ENCODE results near the gene SYT5.
A peak's percentile ranks its signal among the peaks of the same experiment; 100 is the strongest.
"Not testable (repeated sequence)": the region's sequence is repeated elsewhere in the genome, so short reads cannot be mapped to it uniquely, and the experiment has no call there.

The SYT5 gene

DNA sequence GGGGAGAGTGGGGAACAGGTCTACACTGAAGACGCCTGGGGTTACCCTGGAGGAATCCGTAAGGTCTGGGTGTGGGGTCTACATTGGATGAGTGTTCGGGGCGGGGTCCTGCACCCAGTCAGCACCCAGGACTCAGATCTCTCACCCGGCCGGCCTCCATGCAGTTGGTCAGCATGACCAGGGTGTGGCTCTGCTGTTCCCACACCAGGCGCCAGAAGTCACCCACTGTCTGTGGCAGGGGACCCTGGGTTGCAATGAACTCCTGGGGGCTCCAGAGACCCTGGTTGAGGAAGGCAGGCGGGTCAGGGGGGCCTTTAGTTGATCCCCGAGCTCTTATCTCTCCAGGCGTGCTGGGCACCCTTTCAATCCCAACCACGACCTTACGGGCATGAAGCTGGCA, 6.0 kb upstream of the SYT5 start:
- Mint-ChIP-seq H3K4me3 (no peak overlapping the region), H3K4me1 (peaks cover 7% of the 10 kb centered on the region), H3K9me3 (no peaks in the 10 kb centered on the region), H3K27ac (no peak overlapping the region), H3K27me3 (peaks cover 53% of the 10 kb centered on the region), H3K36me3 (no peaks in the 10 kb centered on the region)
- no peak for ATAC-seq

GRCh38 chr19:55181740-55182139, 1.7 kb upstream of the SYT5 start:
- Mint-ChIP-seq H3K4me1 (peaks cover 25% of the 10 kb centered on the region), H3K27me3 (peaks cover 93% of the 10 kb centered on the region), H3K4me3 (no peak overlapping the region), H3K9me3 (no peaks in the 10 kb centered on the region), H3K27ac (no peak overlapping the region), H3K36me3 (no peaks in the 10 kb centered on the region)
- no peak for ATAC-seq

DNA sequence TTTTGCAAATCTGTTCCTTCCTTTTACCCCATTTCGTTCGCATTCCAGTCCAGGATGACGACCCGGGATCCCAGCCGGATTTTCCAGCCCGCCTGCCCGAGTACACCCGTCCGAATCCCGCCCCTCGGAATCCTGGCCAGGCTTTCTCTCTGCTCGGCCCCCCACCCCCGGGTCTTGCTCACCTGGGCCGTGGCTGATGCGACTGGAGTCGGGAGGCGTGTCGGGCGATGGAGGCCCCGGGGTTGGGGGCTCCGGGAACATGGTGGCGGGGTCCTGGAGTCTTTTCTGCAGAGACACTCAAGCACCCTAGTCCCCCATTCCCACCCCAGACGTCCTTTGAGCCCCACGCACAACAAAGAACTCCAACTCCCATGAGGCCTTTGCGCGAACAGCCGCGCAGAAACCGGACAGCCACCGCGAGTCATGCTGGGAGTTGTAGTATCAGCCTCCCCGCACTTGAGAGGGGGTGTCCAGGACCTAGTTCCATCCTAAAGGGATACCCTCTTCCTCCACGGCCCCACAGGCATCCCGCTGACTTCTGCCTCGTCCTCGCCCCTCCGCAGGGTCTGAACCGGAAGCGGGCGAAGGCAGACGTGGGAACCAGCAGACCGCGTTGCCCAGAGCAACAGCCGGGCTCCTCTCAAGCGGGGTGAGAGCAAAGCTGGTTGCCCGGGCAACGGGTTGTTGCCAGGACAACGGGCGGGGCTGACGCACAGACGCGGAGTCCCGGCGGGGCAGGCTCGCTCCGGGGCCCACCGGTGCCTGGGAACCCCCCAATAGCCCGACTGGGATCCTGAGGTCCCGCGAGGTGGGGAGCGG, 1.1 kb downstream of the SYT5 start:
- Mint-ChIP-seq H3K27me3 (peaks cover 91% of the 10 kb centered on the region), H3K36me3 (no peaks in the 10 kb centered on the region), H3K4me1 (peaks cover 31% of the 10 kb centered on the region), H3K4me3 (peak overlapping the region; percentile 83), H3K27ac (peak overlapping the region; percentile 49), H3K9me3 (peaks cover 3% of the 10 kb centered on the region)
- peak; percentile 91 for ATAC-seq

- Mint-ChIP-seq H3K9me3 (peaks cover 3% of the 10 kb centered on the region), H3K27ac (no peak overlapping the region), H3K4me1 (peaks cover 52% of the 10 kb centered on the region), H3K36me3 (peaks cover 13% of the 10 kb centered on the region), H3K4me3 (no peak overlapping the region), H3K27me3 (peaks cover 97% of the 10 kb centered on the region)
- no peak for ATAC-seq
These were observed 4.0 kb downstream of the SYT5 start for GRCh38 chr19:55176076-55176475.

DNA sequence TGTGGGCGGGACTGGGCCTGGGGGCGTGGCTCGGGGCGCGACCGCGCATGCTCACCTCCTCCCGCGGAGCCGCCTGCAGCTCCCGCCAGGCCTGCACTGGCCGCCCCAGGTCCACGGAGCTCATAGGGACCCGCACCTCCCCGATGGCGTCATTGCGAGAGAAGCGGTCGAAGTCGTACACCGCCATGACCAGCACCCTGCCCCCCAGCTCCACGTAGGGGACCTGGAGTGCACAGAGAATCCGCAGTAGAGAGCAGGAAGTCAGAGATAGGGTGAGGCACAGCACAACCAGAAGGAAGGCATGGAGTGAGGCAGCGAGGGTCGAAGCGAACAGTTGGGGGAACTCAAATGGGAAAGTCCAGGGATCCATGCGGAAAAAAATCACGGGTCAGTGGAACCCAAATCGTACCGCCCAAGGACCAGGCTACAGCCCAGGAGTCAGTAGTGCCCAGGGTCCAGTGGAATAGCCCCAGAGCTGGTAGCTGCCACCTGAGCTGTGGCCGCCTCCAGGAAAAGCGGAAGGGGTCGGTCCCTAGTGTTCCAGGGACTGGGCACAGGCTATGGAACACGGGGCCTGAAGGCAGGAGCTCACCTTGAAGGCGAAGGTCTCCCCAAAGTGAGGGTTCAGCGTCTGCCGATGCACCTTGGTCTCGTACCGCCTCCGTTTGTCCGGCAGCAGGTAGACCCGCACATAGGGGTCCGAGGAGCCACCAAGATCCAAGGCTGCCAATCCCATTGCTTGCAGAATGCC, 4.8 kb downstream of the SYT5 start:
- H3K27me3 Mint-ChIP-seq: peaks cover 97% of the 10 kb centered on the region
- peaks cover 13% of the 10 kb centered on the region for H3K36me3 Mint-ChIP-seq
- ATAC-seq: no peak
- no peak overlapping the region for H3K27ac Mint-ChIP-seq
- no peak overlapping the region for H3K4me3 Mint-ChIP-seq
- peaks cover 3% of the 10 kb centered on the region for H3K9me3 Mint-ChIP-seq
- peaks cover 46% of the 10 kb centered on the region for H3K4me1 Mint-ChIP-seq

GRCh38 chr19:55174425-55175116, 5.5 kb downstream of the SYT5 start:
- Mint-ChIP-seq H3K36me3 (peaks cover 13% of the 10 kb centered on the region), H3K27ac (no peak overlapping the region), H3K4me3 (no peak overlapping the region), H3K27me3 (peaks cover 97% of the 10 kb centered on the region), H3K4me1 (peaks cover 39% of the 10 kb centered on the region), H3K9me3 (peaks cover 3% of the 10 kb centered on the region)
- no peak for ATAC-seq

DNA sequence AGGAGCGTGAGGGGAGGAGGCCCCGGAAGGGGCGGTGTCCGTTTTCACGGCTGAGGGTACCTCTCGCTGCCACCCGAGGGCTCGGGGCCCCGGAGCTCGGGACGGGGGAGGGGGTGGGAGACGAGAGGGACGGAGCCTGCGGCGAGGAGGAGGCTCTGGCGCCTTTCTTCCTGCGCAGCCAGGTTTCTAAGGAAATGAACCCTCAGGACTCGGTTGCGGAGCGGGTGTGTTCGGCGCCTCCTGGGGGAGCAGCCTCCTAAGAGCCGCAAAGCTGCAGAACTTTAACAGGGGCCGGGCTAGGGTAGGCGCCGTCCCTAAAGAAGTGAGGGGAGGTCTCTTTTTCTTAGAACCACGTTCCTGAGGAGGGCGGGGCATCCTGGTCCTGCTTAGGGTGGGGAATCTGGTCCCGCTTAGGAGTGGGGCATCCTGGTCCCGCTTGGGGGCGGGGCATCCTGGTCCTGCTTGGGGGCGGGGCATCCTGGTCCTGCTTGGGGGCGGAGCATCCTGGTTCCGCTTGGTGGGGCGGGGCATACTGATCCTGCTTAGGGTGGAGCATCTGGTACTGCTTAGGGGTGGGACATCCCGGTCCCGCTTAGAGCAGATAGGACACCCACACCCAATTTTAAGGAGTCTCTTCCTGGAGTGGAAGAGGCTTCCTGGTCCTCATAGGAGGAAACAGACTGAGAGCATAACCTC, 6.2 kb downstream of the SYT5 start:
- H3K27me3 Mint-ChIP-seq: peaks cover 97% of the 10 kb centered on the region
- no peak overlapping the region for H3K27ac Mint-ChIP-seq
- ATAC-seq: peak; percentile 44
- H3K4me1 Mint-ChIP-seq: peaks cover 32% of the 10 kb centered on the region
- peaks cover 3% of the 10 kb centered on the region for H3K9me3 Mint-ChIP-seq
- peaks cover 13% of the 10 kb centered on the region for H3K36me3 Mint-ChIP-seq
- peak overlapping the region; percentile 64 for H3K4me3 Mint-ChIP-seq

- Mint-ChIP-seq H3K27me3 (peaks cover 94% of the 10 kb centered on the region), H3K4me3 (peak overlapping the region; percentile 71), H3K27ac (no peak overlapping the region), H3K4me1 (peaks cover 26% of the 10 kb centered on the region), H3K9me3 (peaks cover 3% of the 10 kb centered on the region), H3K36me3 (peaks cover 13% of the 10 kb centered on the region)
- ATAC-seq: no peak
These were observed 6.8 kb downstream of the SYT5 start for GRCh38 chr19:55173186-55173713.

- peaks cover 13% of the 10 kb centered on the region for H3K36me3 Mint-ChIP-seq
- H3K4me3 Mint-ChIP-seq: peak overlapping the region; percentile 71
- H3K9me3 Mint-ChIP-seq: peaks cover 3% of the 10 kb centered on the region
- ATAC-seq: no peak
- H3K27ac Mint-ChIP-seq: no peak overlapping the region
- peaks cover 26% of the 10 kb centered on the region for H3K4me1 Mint-ChIP-seq
- H3K27me3 Mint-ChIP-seq: peaks cover 94% of the 10 kb centered on the region
These were observed 7.3 kb downstream of the SYT5 start for GRCh38 chr19:55172741-55173140.

DNA sequence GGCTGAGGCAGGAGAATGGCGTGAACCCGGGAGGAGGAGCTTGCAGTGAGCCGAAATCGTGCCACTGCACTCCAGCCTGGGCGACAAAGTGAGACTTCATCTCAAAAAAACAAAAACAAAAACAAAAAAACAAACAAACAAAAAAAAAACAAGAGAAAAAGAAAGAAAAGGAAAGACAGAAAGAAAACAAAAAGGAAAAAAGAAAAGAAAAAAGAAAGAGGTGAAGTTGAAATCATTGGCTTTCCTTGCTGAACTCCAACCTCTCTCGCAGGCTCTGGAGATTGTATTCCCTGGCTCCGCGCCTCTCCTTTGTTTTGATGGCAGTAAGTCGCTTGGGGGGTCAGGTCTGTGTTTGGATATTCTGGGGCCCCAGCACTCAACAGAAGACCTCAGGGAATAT, 7.8 kb downstream of the SYT5 start:
- H3K4me1 Mint-ChIP-seq: peaks cover 26% of the 10 kb centered on the region
- ATAC-seq, H3K27ac Mint-ChIP-seq, H3K9me3 Mint-ChIP-seq: not testable (repeated sequence)
- H3K27me3 Mint-ChIP-seq: peaks cover 94% of the 10 kb centered on the region
- H3K36me3 Mint-ChIP-seq: peaks cover 13% of the 10 kb centered on the region
- H3K4me3 Mint-ChIP-seq: peak overlapping the region; percentile 71

DNA sequence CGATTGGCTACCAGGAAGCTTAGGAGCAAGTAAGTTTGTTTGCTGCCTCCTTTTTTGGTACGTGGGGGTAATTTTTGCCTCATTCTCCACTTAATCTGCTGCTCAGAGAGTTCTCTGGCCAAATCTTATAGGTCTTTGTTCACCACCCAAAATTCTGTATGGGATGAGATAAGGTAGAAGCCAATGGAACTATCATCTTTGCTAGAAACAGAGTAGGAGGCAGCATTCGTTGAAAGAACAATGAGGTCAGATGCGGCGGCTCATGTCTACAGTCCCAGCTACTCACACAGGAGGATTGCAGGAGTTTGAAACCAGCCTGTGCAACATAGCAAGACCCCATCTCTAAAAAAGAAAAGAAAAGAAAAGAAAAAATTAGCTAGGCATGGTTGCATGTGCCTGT, 8.6 kb downstream of the SYT5 start:
- Mint-ChIP-seq H3K27ac (no peak overlapping the region), H3K27me3 (peaks cover 94% of the 10 kb centered on the region), H3K9me3 (peaks cover 10% of the 10 kb centered on the region), H3K4me3 (no peak overlapping the region), H3K36me3 (peaks cover 13% of the 10 kb centered on the region), H3K4me1 (peaks cover 34% of the 10 kb centered on the region)
- no peak for ATAC-seq

DNA sequence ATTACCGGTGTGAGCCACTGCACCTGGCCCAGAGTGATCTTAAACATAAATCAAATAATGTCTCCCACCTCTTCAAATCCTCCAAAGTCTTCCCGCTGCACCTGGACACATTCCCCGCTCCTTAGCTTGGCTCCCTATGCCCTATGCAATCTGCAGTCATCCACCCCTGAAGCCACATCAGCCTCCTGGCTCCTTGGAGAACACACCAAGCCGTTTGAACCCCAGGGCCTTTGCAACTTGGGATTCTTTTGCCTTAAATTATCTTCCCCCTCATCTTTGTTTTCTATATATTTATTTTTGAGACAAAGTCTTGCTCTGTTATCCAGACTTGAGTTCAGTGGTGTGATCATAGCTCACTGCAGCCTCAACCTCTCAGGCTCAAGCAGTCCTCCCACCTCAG, 11.0 kb downstream of the SYT5 start:
- Mint-ChIP-seq H3K36me3 (peaks cover 13% of the 10 kb centered on the region), H3K27ac (no peak overlapping the region), H3K4me3 (no peak overlapping the region), H3K4me1 (peaks cover 33% of the 10 kb centered on the region), H3K9me3 (peaks cover 8% of the 10 kb centered on the region), H3K27me3 (peaks cover 90% of the 10 kb centered on the region)
- ATAC-seq: no peak

DNA sequence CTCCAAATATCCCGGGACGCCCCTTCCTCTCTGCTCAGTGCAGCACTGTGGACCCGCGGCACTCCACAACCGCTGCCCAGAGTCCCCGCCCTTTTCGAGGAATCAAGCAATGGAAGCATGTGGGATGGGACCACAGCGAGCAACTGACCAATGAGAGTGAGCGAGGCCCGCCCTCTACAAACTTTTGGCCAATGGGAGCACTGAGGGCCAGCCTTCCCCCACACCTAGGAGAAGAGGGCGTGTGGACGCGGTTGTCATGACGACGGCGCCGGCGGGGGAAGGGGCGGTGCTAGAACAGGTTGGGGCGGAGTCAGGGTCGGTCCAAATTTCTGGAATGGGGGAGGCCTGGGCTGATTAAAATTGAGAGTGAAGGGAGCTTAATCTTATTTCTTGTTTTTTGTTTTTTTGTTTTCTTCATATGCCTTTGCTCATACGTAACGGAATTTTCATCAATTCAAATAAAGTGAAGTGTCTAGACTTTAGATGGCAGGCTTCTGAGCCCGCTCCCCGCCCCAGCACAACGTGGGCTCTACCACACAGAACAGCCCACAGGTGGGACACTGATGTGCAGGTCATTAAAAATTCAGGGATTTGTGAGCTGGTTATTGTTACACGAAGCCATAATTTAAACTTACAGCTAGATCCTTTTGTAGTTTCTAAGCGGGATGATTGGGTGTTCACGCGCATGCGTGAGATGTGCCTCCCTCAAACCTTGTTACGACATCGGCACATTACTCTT, 13.4 kb downstream of the SYT5 start, which contains the start of gene DNAAF3:
Gene DNAAF3 (minus strand): TSS at position 84 of the 739 bp plus-strand sequence. CDS start 200 bp downstream, outside the sequence.
- H3K27ac Mint-ChIP-seq: peak within 1 kb of the TSS; percentile 8
- peaks cover under 1% of the 10 kb centered on the region for H3K36me3 Mint-ChIP-seq
- H3K27me3 Mint-ChIP-seq: peaks cover 66% of the 10 kb centered on the region
- H3K9me3 Mint-ChIP-seq: peaks cover 8% of the 10 kb centered on the region
- H3K4me3 Mint-ChIP-seq: peak within 1 kb of the TSS; percentile 59
- peak; percentile 83 for ATAC-seq
- H3K4me1 Mint-ChIP-seq: peaks cover 11% of the 10 kb centered on the region

DNA sequence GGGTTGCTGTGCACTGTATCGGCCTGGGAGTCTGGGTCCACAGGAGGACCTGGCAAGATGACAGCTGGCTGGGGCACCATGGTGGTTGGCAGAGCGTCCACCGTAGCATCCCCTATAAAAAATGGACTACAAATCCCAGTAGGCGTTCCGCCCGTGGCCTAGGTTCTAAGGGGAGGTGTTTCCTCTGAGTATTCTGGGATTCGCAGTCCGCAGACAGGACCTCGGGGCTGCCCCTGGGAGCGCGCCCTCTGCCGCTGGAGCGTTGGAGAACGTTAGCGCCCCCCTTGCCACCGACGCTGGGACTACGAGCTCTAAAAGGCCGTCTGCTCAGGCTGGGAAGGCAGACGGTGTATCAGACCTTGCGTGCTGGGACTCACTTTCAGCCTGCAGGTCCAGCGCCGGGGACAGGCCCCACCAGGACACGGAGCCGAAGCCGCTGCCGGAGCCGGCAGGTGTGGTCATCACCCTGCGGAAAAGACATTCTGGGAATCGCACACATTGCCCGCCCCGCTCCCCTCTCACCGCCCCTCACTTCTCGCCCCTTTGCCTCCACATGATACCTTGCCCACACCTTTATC, 14.0 kb downstream of the SYT5 start:
- Mint-ChIP-seq H3K27me3 (peaks cover 59% of the 10 kb centered on the region), H3K36me3 (no peaks in the 10 kb centered on the region), H3K4me1 (peaks cover 11% of the 10 kb centered on the region), H3K4me3 (peak overlapping the region; percentile 59), H3K27ac (peak overlapping the region; percentile 8), H3K9me3 (peaks cover 8% of the 10 kb centered on the region)
- ATAC-seq: peak; percentile 52

All from stimulated activated memory B cell treated with anti-CD40 and anti-IgM and Interleukin-4, amounts not matched to agents 10 μg/mL and 1 μg/mL and 100 μg/mL, for 72 hours (primary cell).